Uterus (tissue), 4 donors: ENCODE measurements around the gene SLC25A29. TPM values are rescaled to one million over a fixed set of nuclear protein-coding genes. Genes with fewer than 3 reads are reported as not detected.
"Not testable (repeated sequence)": the region's sequence is repeated elsewhere in the genome, so short reads cannot be mapped to it uniquely, and the experiment has no call there.

Experiments
- DNase-seq, 2 donors: peaks; one replicate each; pipeline ENCODE4 v3.0.0-alpha.2; 2019 to 2020
- H3K27ac ChIP-seq, 2 donors: fragments of 200-600 bp; sonication (generic); 1 replicate in 1 of 2; 2 replicates in 1 of 2; pipeline ENCODE4 v1.5.1; 2016 to 2018
- H3K27me3 ChIP-seq, 2 donors: fragments of 200-600 bp; sonication (generic); one replicate each; pipeline ENCODE4 v1.5.1; 2018 to 2019; ENCODE audit warnings: control low read depth in 1 of 2
- H3K36me3 ChIP-seq, 2 donors: fragments of 200-600 bp; sonication (generic); one replicate each; pipeline ENCODE4 v1.5.1; 2019; ENCODE audit warnings: control low read depth in 1 of 2
- H3K4me1 ChIP-seq, 2 donors: fragments of 200-600 bp; sonication (generic); one replicate each; pipeline ENCODE4 v1.5.1; 2018 to 2019; ENCODE audit warnings: control low read depth in 1 of 2
- H3K4me3 ChIP-seq, 2 donors: fragments of 200-600 bp; sonication (generic); 1 replicate in 1 of 2; 2 replicates in 1 of 2; pipeline ENCODE4 v1.5.1; 2018 to 2019; ENCODE audit warnings: mild to moderate bottlenecking in 1 of 2
- H3K9me3 ChIP-seq, 2 donors: fragments of 200-600 bp; sonication (generic); one replicate each; pipeline ENCODE4 v1.5.1; 2019; ENCODE audit warnings: control low read depth in 1 of 2
- POLR2A ChIP-seq, 2 donors: fragments of 450-650 bp; IDR thresholded peaks; one replicate each; pipeline ENCODE4 v1.6.1; 2016; ENCODE audit warnings: antibody characterized with exemption in 2 of 2, mild to moderate bottlenecking in 1 of 2, moderate library complexity in 1 of 2
- intact Hi-C: fragments of 100-400 bp; cut with DNase I; formaldehyde crosslinking; loops from one replicate; pipeline ENCODE4 v1.15.1; 2023; ENCODE audit warnings: low total_unique reads
- total RNA-seq, 4 donors: library from RNA; depleted of rRNA in 3 of 4; stranded (reverse); fragments of >200 nt in 3 of 4; gene quantifications; one replicate each; pipeline versions ENCODE4 v1.1.0 to v1.2.4, GENCODE V29; 2014 to 2023
- TF ChIP-seq, protein P1 (sequence below), 4 experiments: fragments of 200-600 bp in 2 of 4; fragments of 450-650 bp in 2 of 4; sonication (generic) in 2 of 4; IDR thresholded peaks; one replicate each; pipeline ENCODE4 v1.5.1; 2016 to 2019; ENCODE audit warnings: antibody characterized with exemption in 4 of 4, mild to moderate bottlenecking in 2 of 4, moderate library complexity in 1 of 4
- donor health status: DM: yes; HTN: yes; CAD: no.

SLC25A29 gene
- total RNA-seq, 4 donors from 2014 or later, result 16.2 to 850 (median 60.1) TPM

DNA sequence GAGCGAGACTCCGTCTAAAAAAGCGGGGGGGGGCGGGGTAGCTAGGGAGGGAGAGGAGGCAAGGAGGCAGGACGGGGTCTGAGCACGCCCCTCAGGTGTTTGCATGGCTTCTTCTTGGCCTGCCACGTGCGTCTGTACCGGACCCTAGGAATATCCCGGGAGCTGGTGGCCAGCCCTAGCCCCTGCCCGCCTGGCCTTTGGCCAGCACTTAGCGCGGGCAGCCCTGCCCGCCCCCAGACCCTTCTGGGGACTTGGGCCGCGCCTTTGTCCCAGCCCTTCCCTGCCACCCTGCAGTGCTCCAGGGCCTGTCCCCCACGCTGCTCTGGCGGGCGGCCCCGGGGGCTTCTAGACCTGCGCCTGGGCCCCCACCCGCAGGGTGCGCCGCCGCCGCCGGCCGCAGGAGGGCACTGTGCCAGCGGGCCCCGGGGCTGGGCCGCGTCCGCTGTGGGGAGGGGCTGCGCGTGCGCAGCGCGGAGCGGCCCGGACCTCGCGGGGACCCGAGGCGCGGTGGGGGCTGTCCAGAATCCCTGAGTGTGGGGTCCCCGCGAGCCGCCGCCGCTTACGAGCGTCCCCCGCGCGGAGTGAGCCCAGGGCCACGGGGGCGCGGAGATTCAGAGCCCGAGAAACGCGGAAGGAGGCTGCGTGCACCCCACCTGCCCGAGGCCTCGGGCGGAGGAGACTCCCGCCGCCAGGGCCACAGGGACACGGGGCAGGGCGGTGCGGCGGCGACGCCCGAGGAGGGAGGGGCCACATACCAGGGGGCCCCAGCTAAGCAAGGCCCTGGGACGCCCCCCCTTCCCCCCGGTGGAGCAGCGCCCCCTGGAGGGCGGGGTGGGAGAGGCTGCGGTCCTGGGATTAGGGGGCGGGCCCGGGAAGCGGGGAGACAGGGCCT, 21.0 kb downstream of the SLC25A29 start:
- H3K9me3 ChIP-seq, result no peaks in the 10 kb centered on the region
- H3K4me1 ChIP-seq, result no peaks in the 10 kb centered on the region
- peak overlapping the region; percentile 93 to 95 for H3K27ac ChIP-seq
- no peaks in the 10 kb centered on the region for H3K36me3 ChIP-seq
- TF ChIP-seq, protein P1, sequence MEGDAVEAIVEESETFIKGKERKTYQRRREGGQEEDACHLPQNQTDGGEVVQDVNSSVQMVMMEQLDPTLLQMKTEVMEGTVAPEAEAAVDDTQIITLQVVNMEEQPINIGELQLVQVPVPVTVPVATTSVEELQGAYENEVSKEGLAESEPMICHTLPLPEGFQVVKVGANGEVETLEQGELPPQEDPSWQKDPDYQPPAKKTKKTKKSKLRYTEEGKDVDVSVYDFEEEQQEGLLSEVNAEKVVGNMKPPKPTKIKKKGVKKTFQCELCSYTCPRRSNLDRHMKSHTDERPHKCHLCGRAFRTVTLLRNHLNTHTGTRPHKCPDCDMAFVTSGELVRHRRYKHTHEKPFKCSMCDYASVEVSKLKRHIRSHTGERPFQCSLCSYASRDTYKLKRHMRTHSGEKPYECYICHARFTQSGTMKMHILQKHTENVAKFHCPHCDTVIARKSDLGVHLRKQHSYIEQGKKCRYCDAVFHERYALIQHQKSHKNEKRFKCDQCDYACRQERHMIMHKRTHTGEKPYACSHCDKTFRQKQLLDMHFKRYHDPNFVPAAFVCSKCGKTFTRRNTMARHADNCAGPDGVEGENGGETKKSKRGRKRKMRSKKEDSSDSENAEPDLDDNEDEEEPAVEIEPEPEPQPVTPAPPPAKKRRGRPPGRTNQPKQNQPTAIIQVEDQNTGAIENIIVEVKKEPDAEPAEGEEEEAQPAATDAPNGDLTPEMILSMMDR (IDR thresholded peaks at IDR 0.05), result peak; percentile 76 to 94 (median 85)
- TF ChIP-seq POLR2A (IDR thresholded peaks at IDR 0.05), result peak; percentile 19 to 69
- H3K4me3 ChIP-seq, result peak overlapping the region; percentile 80 to 83
- peak; percentile 52 to 70 for DNase-seq
- intact Hi-C loops, result no loop called here
- H3K27me3 ChIP-seq, result no peaks in the 10 kb centered on the region

DNA sequence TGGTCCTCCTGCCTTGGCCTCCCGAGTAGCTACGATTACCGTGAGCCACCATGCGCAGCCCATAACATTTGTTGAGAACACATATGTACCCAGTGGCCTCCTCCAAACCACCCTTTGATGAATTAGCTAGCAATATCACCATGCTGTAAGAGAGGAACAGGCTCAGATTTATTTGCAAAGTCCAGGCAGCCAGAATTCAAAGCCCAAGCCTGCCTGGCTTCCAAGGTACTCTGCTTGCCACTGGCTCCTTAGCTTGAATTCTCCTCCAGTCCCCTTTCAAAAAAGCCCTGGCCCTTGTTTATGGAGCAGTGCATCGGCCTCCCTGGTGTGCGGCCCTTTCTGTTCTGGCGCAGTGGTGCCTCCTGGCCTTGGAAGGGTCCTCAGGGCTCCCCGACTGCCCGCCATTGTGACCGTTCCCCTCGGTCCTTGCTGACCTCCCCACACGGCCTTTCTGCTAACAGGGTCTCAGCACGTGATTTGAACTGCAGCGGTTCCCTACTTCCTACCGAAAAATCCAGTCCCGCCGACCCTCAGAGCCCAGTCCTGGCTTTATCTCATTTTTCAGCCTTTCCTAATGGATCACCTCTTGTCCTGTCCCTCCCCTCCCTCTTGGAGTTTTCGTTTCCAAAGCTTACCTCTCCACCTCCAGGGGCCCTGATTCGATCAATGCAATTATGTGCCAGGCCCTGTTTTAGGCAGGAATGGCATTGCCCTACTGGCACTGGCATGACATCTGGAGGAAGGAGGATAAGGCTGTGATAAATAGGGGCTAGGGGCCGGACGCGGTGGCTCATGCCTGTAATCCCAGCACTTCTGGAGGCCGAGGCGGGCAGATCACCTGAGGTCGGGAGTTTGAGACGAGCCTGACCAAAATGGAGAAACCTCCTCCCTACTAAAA, 22.0 kb downstream of the SLC25A29 start:
- intact Hi-C loops, result no loop called here
- peak overlapping the region; percentile 93 to 95 for H3K27ac ChIP-seq
- no peaks in the 10 kb centered on the region for H3K36me3 ChIP-seq
- no peaks in the 10 kb centered on the region for H3K9me3 ChIP-seq
- no peaks in the 10 kb centered on the region for H3K27me3 ChIP-seq
- TF ChIP-seq, protein P1 (IDR thresholded peaks at IDR 0.05), result no peak
- TF ChIP-seq POLR2A (IDR thresholded peaks at IDR 0.05), result no peak
- no peaks in the 10 kb centered on the region for H3K4me1 ChIP-seq
- H3K4me3 ChIP-seq, result peak overlapping the region; percentile 80 to 83
- DNase-seq, result no peak

DNA sequence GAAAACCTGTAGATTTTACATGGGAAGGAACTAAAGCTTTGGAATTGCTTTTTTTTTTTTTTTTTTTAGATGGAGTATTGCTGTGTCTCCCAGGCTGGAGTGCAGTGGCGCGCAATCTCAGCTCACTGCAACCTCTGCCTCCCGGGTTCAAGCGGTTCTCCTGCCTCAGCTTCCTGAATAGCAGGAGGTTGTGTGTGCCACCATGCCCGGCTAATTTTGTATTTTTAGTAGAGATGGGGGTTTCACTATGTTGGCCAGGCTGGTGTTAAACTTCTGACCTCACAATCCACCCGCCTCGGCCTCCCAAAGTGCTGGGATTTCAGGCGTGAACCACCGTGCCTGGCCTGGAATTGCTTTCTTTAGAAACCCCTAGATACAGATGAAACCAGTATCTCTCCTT, 22.8 kb downstream of the SLC25A29 start:
- intact Hi-C loops, H3K27me3 ChIP-seq, H3K27ac ChIP-seq, H3K4me1 ChIP-seq, H3K4me3 ChIP-seq, H3K9me3 ChIP-seq, H3K36me3 ChIP-seq, DNase-seq: not testable (repeated sequence)

DNA sequence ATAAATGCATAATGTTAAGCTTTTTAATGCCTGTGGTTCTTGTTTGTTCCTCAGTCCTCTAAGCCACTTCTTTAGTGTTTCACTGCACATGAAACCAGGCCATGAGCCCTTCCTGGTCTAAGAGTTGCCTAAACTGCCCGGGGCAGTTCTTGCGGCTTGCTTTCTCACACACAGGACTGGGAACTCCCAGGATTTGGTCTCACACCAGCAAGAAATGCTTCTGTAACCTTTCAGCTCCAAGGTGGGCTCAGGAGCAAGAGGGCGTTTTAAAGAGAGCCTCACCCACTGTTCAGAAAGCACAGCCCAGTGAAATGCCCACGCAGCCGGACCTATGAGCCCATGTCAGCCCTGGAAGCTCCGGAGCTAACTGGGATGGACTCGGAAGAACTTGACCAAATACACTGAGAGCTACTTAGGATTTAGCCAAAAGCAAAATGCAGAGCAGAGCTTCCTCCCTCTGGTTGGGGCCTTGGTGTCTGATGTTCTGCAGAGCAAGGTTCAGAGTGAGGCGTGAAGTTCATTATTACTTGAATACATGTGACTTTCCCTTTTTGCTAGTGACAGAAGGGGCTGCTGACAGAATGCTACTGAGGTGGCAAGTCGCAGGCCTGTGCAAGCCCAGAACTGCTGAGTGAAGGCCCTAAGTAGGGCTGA, 23.4 kb downstream of the SLC25A29 start:
- H3K4me1 ChIP-seq, result no peaks in the 10 kb centered on the region
- H3K4me3 ChIP-seq, result no peak overlapping the region
- intact Hi-C loops, result no loop called here
- no peak for TF ChIP-seq POLR2A (IDR thresholded peaks at IDR 0.05)
- TF ChIP-seq, protein P1 (IDR thresholded peaks at IDR 0.05), result no peak
- no peaks in the 10 kb centered on the region for H3K9me3 ChIP-seq
- no peak for DNase-seq
- no peak overlapping the region for H3K27ac ChIP-seq
- H3K27me3 ChIP-seq, result no peaks in the 10 kb centered on the region
- H3K36me3 ChIP-seq, result no peaks in the 10 kb centered on the region

DNA sequence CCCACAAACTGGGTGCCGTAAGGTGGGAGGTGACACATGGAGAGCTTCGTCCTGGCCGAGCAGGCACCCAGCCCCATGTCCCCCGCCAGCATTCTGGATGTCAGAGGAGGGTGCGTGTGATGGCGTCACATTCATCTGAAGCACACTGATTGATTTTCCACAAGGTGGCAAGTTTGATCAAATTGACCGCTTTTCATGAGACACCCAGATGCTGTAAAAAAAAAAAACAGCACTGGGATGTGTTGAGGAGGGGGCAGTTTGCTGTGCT, 24.2 kb downstream of the SLC25A29 start:
- Histone ChIP-seq H3K36me3 (no peaks in the 10 kb centered on the region), H3K27ac (no peak overlapping the region), H3K27me3 (no peaks in the 10 kb centered on the region), H3K4me3 (no peak overlapping the region), H3K4me1 (no peaks in the 10 kb centered on the region), H3K9me3 (no peaks in the 10 kb centered on the region)
- TF ChIP-seq POLR2A (IDR thresholded peaks at IDR 0.05), result no peak
- TF ChIP-seq, protein P1 (IDR thresholded peaks at IDR 0.05), result no peak
- intact Hi-C loops, result no loop called here
- no peak for DNase-seq
